HT-29 (cell line): ENCODE results near the gene HOXC12. TPM values are rescaled to one million over a fixed set of nuclear protein-coding genes. Genes with fewer than 3 reads are reported as not detected.

ENCODE experiments used
- DNase-seq: peaks from one replicate; pipeline ENCODE4 v3.0.0-alpha.2; 2015; ENCODE audit warnings: low spot score
- total RNA-seq: library from RNA; depleted of rRNA; stranded (reverse); fragments of >200 nt; shearing (Covaris generic); gene quantifications from 2 replicates; pipeline ENCODE4 v1.2.3, GENCODE V29; 2014

The HOXC12 gene
- total RNA-seq, 1 experiment from 2014 or later: 0.05 TPM

DNA sequence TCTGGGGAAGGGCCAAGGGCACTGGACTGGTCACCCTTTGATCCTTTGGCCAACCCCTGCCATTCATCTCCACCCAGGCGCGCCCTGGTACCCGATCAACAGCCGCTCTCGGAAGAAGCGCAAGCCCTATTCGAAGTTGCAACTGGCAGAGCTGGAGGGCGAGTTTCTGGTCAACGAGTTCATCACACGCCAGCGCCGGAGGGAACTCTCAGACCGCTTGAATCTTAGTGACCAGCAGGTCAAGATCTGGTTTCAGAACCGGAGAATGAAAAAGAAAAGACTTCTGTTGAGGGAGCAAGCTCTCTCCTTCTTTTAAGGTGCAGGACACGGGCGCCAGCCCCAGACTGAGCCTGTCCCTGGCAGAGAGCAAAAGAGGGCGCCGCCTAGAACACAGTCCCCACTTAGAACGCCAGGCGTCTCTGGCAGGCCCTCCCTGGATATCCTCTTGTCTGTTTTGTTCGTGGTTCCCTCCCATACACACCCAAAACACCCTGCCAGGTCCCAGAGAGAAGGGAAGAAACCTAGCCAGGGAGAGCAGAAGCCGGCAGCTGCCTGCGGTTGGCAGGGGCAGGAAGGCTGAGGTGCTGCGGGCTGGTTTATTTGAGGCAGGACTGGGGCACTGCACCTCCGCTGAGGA lies 1.7 kb downstream of the HOXC12 start:
- DNase-seq: no peak

DNA sequence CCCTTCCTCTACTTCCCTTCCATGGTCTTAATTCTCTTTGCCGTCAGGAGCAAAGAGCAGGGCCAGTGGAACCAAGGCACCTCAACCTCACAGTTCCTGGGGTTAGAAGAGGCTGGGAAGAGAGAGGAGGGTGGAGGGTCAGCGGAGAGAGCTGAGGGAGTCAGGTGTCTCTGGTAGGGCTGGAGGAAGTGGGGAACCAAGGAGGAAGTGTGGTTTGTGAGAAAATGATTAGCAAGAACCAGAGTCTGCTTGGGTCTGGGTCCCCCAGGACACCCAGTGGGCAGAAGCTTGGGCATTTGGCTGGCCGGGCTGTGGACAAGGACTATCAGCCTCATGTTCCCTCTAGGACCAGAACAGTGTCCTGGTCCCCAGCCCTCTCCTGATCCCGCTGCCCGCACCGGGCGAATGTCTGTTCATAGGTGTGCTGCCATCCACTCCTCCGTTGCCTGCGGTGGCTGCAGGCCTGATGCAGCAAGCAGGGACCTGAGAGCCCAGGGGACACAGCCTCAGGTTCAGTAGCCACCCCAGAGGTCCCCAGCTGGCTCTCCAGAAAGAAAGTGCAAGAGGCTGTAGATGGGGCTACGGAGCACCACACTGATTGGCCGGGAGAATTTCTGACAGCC lies 2.3 kb downstream of the HOXC12 start:
- no peak for DNase-seq

DNA sequence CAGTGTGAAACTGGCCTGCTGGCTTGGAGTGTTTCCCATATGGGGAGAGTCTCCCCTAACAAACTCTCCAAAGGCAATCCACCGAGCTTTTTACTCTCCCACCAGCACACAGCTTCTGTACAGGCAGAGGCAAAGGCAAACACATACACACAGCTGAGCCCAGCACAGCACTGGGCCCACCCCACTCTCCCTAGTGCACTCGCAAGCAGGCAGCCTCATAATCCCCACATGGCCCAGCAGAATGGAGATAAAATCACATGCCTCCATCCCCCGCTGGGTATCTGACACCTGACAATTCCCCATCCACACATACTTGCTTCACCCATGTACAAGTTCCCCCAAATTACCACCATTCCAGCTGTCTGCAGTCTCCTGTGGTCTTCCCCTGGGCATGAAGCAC lies 3.4 kb downstream of the HOXC12 start:
- no peak for DNase-seq

DNA sequence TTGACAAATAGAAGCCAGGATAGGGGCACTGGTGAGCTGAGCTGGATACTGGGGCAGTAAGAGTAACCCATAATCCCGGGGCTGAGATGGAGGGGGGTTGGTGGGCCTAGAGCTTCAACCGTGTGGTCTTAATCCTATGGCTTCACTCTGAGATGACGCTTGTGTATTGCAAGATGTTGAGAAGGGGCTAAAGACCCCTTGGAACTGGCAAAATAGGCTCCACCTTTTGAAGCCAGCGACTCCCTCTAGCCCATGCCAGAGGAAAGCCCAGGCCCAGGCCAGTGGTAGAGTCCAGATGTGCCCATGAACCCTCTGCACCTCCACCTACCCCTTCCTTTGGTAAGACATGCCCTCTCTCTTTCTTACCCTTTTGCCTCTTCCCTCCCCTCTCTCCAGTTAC lies 4.6 kb downstream of the HOXC12 start:
- no peak for DNase-seq

DNA sequence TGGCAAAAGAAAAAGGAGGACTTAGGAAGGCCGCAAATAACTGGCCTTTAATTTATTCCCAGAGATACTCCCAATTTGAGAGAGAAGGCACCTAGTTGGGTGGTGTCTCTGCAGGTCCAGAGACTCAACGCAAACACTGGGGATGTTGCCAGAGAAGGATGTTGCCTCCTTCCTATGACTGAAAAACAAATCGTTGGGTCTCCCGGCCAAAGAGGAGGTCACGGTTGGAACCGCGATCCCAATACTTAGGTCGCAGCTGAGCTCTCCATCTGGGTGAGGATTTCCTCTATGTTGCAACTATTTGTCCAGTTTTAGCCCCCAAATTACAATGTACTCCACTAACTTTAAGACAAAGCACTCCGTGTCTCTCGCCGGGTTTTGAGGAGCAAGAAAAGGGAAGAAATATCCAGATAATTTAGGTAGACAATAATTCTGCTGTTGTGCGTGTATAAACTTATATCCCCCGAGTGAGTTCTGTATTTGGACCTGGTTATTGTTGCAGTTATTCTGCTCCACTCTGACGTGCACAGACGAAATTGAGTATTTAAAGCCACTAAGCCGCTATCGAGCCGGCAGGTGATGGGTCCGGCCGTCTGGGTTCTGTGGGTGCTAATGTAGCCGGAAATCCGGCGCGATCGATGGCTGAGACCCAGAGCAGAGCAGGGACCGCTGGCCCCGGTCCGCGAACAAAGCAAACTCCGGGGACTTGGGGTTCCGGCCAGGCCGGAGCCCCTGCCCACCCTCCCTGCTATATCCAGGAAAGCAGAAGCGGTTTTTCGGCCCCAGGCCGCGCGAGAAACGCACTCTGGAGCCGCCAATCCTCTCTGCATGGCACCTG lies 5.7 kb downstream of the HOXC12 start:
- no peak for DNase-seq

GRCh38 chr12:53961025-53961761 lies 6.5 kb downstream of the HOXC12 start:
- no peak for DNase-seq

GRCh38 chr12:53963005-53963404 lies 8.3 kb downstream of the HOXC12 start:
- DNase-seq: no peak

GRCh38 chr12:53963434-53964314 lies 9.0 kb downstream of the HOXC12 start:
- DNase-seq: peak; percentile 47

DNA sequence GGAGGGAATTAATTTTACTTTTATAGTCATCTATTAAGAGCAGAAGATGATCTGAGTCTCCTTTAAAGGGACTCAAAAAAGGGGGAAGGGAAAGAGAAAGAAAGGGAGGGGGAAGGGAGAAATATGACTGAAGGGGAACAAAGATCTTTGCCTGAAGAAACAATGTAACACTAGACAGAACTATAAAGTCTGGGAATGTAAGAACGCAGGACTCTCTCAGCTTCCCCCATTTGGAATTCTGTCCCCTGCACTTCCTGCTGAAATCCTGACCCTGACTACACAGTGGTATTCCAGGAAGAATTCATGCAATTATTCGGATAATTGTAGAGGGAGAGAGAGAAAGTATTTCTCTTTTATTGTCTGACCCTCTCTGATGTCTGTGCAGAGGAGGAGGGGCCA lies 9.6 kb downstream of the HOXC12 start:
- no peak for DNase-seq

- DNase-seq: no peak
These were observed 10.8 kb downstream of the HOXC12 start for GRCh38 chr12:53965281-53966084.

- DNase-seq: no peak
These were observed 11.3 kb downstream of the HOXC12 start for GRCh38 chr12:53966085-53966384.

DNA sequence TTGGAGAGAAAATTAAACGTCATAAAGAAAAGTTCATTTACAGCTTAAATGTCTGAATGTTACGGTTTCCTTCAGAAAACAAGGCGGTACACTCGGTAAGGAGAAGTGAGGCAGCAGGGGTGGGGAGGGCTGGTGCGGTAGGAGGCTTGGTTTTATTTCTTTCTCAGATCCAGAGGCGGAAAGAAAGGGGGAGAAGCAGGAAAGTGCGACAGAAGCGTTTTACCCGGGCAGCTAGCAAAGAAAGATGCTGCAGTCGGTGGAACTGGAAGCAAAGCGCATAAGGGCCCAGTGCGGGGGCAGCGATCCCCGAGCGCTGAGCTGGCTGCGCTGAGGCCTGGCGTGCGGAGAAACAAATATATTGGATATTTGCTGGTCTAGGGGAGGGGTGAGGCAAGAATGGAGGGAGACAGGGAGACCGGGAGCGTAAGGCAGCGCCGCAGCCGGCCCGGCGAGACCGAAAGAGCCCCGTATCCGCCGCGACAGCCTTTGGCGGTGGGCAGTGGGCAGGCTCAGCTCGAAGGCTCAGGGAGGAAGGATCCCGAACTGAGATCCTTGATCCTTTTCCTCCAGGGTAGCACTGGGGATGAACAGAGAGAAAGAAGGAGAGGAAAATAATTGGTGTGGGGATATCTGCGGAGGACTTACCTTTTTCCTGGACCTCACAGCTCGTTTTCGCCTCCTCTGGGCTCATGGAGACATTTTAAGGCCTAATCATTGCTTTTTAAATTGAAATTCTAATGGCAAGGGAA lies 11.9 kb downstream of the HOXC12 start:
- DNase-seq: no peak

DNA sequence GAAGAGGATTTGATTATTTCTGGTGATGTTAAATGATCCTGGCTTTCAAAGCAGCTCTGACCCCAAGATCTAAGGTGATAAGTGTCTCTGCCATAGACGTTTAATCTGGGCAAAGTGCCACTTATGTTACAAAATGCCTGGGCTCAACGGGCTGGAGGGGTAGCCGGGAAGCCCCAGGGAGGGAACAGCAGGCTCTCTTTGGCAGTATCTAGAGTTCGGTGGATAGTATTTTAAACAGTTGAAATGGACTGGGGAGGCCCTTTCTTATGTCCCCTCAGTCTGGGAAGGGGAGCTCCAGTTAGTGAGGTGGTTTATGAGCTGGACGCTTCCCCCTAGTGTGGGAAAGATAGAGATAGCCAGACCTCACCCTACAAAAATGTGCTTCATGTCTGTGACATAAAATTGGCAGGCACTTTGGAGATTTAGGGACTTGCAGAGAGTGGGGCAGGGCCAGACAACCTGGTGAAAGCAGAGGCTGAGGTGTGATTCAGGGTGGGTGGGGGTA lies 12.8 kb downstream of the HOXC12 start:
- DNase-seq: no peak

DNA sequence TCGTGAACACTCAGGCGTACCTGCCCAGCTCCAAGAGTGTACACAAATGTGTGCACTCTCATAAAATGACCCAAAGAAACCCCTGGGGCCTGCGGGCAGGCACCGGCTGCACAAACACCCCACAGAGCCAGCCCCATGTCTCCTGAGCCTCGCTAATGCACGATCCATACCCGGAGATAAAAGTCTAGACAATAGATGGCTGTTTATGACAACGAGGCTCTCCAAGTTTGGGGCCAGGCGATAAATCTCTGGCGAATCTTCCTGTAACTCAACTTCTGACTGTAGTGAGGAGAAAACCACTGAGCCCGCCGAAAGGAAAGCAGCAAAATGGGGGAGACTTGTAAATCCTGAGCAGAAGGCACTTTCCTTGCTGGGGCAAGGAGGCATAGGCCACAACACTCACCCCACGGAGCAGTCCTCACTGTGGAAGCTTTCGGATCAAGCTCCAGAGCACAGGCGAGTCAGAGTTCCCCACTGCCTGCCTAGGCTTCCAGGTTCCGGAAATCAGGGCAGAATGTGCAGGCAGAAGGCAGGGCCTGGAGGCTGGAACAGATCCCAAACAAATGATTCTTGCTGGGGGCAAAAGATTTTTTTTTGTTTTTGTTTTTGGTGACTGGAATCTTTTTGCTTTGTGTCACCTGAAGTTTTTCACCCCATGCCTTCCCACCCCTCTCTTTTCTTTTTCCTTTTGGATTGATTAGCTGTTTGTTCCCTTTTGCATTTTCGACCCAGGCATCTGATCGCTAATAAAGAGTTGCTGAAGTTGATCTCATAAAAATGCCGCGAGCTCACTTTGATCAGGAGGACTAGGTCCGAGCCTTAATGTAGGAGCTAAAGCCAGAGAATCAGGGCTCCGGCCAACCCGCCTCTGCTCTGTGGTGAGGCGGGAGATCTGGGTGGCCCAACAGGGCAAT lies 13.8 kb downstream of the HOXC12 start:
- DNase-seq: peak; percentile 58

- DNase-seq: no peak
These were observed 15.0 kb downstream of the HOXC12 start for GRCh38 chr12:53969588-53970259.

DNA sequence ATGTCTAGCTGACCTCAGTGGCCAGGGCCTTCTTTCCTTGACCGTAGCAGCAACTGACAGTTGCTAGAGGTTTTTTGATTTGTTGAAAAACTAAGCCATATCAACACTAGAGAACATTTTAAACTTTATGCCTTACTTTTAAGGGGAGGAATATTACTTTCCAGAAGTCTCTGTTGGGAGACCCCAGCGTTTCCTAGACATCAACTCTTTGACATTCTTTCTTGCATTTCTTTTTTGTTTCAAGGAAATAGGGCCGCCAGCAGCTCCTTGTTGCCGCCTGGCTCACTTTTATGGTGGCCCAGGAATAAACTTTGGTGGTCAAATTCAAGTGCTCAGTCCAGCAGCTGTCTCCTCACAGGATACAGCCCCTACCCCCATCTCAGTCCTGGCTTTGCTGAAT lies 15.7 kb downstream of the HOXC12 start:
- DNase-seq: no peak

- no peak for DNase-seq
These were observed 16.4 kb downstream of the HOXC12 start for GRCh38 chr12:53971129-53971528.

DNA sequence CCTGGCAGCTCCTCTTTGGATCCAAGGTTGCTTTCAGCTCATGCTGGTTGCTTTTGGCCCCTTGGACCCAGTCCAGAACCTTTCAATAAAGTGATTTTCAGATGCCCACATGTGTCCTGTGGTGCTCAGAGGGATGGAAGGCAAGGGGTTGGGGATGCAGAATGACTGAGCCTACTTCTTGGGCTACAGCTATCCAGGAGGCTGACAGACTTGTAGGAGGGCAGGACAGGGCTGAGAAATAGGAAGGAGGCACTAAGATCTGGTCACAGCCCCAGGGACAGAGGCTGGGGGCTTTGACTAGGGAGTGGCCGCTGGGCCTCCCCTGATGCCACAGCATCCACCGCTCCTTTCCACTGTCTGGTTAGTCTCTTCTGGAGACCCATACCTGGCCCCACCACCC lies 17.0 kb downstream of the HOXC12 start:
- DNase-seq: no peak
